Neuron (in vitro differentiated cells): ENCODE results near the gene IQSEC1.
A peak's percentile ranks its signal among the peaks of the same experiment; 100 is the strongest.

Experiments
- H2AFZ ChIP-seq: one replicate; pipeline ENCODE4 v1.6.1; 2013; ENCODE audit warnings: low read depth, mild to moderate bottlenecking, inconsistent platforms, low read length, moderate library complexity
- H3K27me3 ChIP-seq: one replicate; pipeline ENCODE4 v1.6.1; 2013; ENCODE audit warnings: low read length; ENCODE audit not compliant: insufficient read depth
- H3K36me3 ChIP-seq: one replicate; pipeline ENCODE4 v1.6.1; 2013; ENCODE audit warnings: low read length; ENCODE audit not compliant: insufficient read depth
- H3K4me1 ChIP-seq: one replicate; pipeline ENCODE4 v1.6.1; 2013; ENCODE audit warnings: low read length; ENCODE audit not compliant: insufficient read depth
- H3K4me3 ChIP-seq: 2 replicates; pipeline ENCODE4 v1.5.1; 2013; ENCODE audit warnings: mild to moderate bottlenecking, low read length, moderate library complexity
- H3K9me3 ChIP-seq: one replicate; pipeline ENCODE4 v1.6.1; 2013; ENCODE audit warnings: low read length

Gene IQSEC1

GRCh38 chr3:12997387-12997786, 75.8 kb downstream of the IQSEC1 start:
- no peaks in the 10 kb centered on the region for H3K27me3 ChIP-seq
- H3K9me3 ChIP-seq, result no peaks in the 10 kb centered on the region
- H3K4me1 ChIP-seq, result peaks cover 19% of the 10 kb centered on the region
- H3K4me3 ChIP-seq, result no peak overlapping the region
- H3K36me3 ChIP-seq, result no peaks in the 10 kb centered on the region
- H2AFZ ChIP-seq, result no peak overlapping the region

GRCh38 chr3:12996181-12996506, 77.1 kb downstream of the IQSEC1 start:
- Histone ChIP-seq H3K36me3 (no peaks in the 10 kb centered on the region), H3K4me1 (peaks cover 29% of the 10 kb centered on the region), H3K27me3 (no peaks in the 10 kb centered on the region), H3K9me3 (no peaks in the 10 kb centered on the region), H3K4me3 (no peak overlapping the region), H2AFZ (no peak overlapping the region)

- H3K4me1 ChIP-seq, result peaks cover 35% of the 10 kb centered on the region
- no peaks in the 10 kb centered on the region for H3K9me3 ChIP-seq
- H3K4me3 ChIP-seq, result peak overlapping the region; percentile 17
Measured at GRCh38 chr3:12995389-12996180, 77.6 kb downstream of the IQSEC1 start.

GRCh38 chr3:12994607-12995388, 78.4 kb downstream of the IQSEC1 start:
- no peaks in the 10 kb centered on the region for H3K36me3 ChIP-seq
- H3K27me3 ChIP-seq, result no peaks in the 10 kb centered on the region
- H2AFZ ChIP-seq, result no peak overlapping the region
- peaks cover 38% of the 10 kb centered on the region for H3K4me1 ChIP-seq
- peak overlapping the region; percentile 45 for H3K4me3 ChIP-seq
- H3K9me3 ChIP-seq, result no peaks in the 10 kb centered on the region

More at GRCh38 chr3:12995389-12996180, 77.6 kb downstream of the IQSEC1 start:
- H2AFZ ChIP-seq, result no peak overlapping the region
- no peaks in the 10 kb centered on the region for H3K27me3 ChIP-seq
- no peaks in the 10 kb centered on the region for H3K36me3 ChIP-seq

- Histone ChIP-seq H3K4me1 (peaks cover 38% of the 10 kb centered on the region), H3K27me3 (no peaks in the 10 kb centered on the region), H2AFZ (no peak overlapping the region), H3K36me3 (no peaks in the 10 kb centered on the region), H3K9me3 (no peaks in the 10 kb centered on the region), H3K4me3 (peak overlapping the region; percentile 45)
Measured at GRCh38 chr3:12994357-12994606, 78.9 kb downstream of the IQSEC1 start.

- Histone ChIP-seq H3K4me3 (peak overlapping the region; percentile 45), H3K9me3 (no peaks in the 10 kb centered on the region), H3K4me1 (peaks cover 38% of the 10 kb centered on the region), H2AFZ (no peak overlapping the region), H3K27me3 (no peaks in the 10 kb centered on the region), H3K36me3 (no peaks in the 10 kb centered on the region)
Measured at GRCh38 chr3:12993517-12994356, 79.5 kb downstream of the IQSEC1 start.

GRCh38 chr3:12992629-12993516, 80.4 kb downstream of the IQSEC1 start:
- Histone ChIP-seq H3K36me3 (no peaks in the 10 kb centered on the region), H2AFZ (no peak overlapping the region), H3K9me3 (no peaks in the 10 kb centered on the region), H3K27me3 (no peaks in the 10 kb centered on the region), H3K4me3 (peak overlapping the region; percentile 45), H3K4me1 (peaks cover 38% of the 10 kb centered on the region)

- H2AFZ ChIP-seq, result no peak overlapping the region
- peaks cover 3% of the 10 kb centered on the region for H3K9me3 ChIP-seq
- no peaks in the 10 kb centered on the region for H3K36me3 ChIP-seq
- H3K27me3 ChIP-seq, result no peaks in the 10 kb centered on the region
- peaks cover 38% of the 10 kb centered on the region for H3K4me1 ChIP-seq
- no peak overlapping the region for H3K4me3 ChIP-seq
Measured at GRCh38 chr3:12991861-12992281, 81.4 kb downstream of the IQSEC1 start.

GRCh38 chr3:12991481-12991837, 81.8 kb downstream of the IQSEC1 start:
- Histone ChIP-seq H3K36me3 (no peaks in the 10 kb centered on the region), H3K4me3 (no peak overlapping the region), H3K4me1 (peaks cover 38% of the 10 kb centered on the region), H3K9me3 (peaks cover 3% of the 10 kb centered on the region), H3K27me3 (no peaks in the 10 kb centered on the region), H2AFZ (no peak overlapping the region)

GRCh38 chr3:12990781-12991480, 82.3 kb downstream of the IQSEC1 start:
- Histone ChIP-seq H3K36me3 (no peaks in the 10 kb centered on the region), H3K4me1 (peaks cover 38% of the 10 kb centered on the region), H3K4me3 (no peak overlapping the region), H3K27me3 (no peaks in the 10 kb centered on the region), H2AFZ (no peak overlapping the region), H3K9me3 (peaks cover 3% of the 10 kb centered on the region)

- Histone ChIP-seq H2AFZ (no peak overlapping the region), H3K9me3 (peaks cover 3% of the 10 kb centered on the region), H3K4me3 (no peak overlapping the region), H3K36me3 (no peaks in the 10 kb centered on the region), H3K4me1 (peaks cover 38% of the 10 kb centered on the region), H3K27me3 (no peaks in the 10 kb centered on the region)
Measured at GRCh38 chr3:12990306-12990705, 82.9 kb downstream of the IQSEC1 start.
